ENCODE data around the gene SLC26A9.
"Not testable (repeated sequence)": the region's sequence is repeated elsewhere in the genome, so short reads cannot be mapped to it uniquely, and the experiment has no call there.

- TF ChIP-seq CTCF (IDR thresholded peaks at IDR 0.05); SIN3A (IDR thresholded peaks at IDR 0.05; ENCODE audit: borderline replicate concordance, insufficient read depth, low read depth, low read length); REST (IDR thresholded peaks at IDR 0.05; ENCODE audit: insufficient read depth in 1 of 2, low read depth in 2 of 2, low read length in 1 of 2): not testable (repeated sequence)
Measured at GRCh38 chr1:205890631-205891030, 52.6 kb downstream of the SLC26A9 start.
